Non-pigmented ciliary epithelial cell (primary cell): ENCODE measurements around the gene TRIM25.
"Not testable (repeated sequence)": the region's sequence is repeated elsewhere in the genome, so short reads cannot be mapped to it uniquely, and the experiment has no call there.

Source experiments
- DNase-seq: peaks from one replicate; pipeline ENCODE4 v3.0.0-alpha.2; 2010; ENCODE audit warnings: low read depth

Gene TRIM25, protein sequence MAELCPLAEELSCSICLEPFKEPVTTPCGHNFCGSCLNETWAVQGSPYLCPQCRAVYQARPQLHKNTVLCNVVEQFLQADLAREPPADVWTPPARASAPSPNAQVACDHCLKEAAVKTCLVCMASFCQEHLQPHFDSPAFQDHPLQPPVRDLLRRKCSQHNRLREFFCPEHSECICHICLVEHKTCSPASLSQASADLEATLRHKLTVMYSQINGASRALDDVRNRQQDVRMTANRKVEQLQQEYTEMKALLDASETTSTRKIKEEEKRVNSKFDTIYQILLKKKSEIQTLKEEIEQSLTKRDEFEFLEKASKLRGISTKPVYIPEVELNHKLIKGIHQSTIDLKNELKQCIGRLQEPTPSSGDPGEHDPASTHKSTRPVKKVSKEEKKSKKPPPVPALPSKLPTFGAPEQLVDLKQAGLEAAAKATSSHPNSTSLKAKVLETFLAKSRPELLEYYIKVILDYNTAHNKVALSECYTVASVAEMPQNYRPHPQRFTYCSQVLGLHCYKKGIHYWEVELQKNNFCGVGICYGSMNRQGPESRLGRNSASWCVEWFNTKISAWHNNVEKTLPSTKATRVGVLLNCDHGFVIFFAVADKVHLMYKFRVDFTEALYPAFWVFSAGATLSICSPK

DNA sequence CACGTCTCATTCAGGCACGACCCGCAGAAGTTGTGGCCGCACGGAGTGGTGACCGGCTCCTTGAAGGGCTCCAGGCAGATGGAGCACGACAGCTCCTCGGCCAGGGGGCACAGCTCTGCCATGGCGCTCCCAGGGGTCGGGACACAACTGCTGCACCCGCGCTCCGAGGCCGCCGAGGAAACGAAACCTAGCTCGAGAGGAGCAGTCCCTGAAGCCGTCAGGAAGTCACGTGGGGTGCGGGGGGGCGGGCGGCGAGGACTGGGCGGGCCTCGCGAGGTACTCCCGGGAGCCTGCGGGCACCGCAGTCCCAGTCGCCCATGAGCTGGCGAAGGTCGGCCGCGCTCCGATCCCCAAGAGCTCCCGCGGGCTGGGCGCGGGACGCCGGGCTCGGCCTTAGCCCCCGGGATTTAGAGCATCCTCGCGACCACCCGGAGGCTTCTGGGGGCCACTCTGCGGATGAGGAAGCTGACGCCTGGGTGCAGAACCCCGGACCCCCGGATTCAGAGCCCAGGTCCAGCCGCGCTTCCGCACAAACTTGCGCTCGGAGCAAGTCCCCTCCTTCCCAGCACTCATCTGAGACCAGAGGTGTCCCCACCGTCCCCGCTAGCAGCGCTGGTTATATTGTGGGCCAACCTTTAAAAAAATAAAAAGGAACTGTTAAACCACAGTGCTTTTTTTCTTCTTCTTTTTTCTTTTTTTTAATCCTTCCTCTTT is at the start of gene TRIM25:
TRIM25 (minus strand) TSS at position 183 of the 714 bp plus-strand sequence; CDS start at position 122, 61 bp downstream.
- DNase-seq: peak; percentile 26

DNA sequence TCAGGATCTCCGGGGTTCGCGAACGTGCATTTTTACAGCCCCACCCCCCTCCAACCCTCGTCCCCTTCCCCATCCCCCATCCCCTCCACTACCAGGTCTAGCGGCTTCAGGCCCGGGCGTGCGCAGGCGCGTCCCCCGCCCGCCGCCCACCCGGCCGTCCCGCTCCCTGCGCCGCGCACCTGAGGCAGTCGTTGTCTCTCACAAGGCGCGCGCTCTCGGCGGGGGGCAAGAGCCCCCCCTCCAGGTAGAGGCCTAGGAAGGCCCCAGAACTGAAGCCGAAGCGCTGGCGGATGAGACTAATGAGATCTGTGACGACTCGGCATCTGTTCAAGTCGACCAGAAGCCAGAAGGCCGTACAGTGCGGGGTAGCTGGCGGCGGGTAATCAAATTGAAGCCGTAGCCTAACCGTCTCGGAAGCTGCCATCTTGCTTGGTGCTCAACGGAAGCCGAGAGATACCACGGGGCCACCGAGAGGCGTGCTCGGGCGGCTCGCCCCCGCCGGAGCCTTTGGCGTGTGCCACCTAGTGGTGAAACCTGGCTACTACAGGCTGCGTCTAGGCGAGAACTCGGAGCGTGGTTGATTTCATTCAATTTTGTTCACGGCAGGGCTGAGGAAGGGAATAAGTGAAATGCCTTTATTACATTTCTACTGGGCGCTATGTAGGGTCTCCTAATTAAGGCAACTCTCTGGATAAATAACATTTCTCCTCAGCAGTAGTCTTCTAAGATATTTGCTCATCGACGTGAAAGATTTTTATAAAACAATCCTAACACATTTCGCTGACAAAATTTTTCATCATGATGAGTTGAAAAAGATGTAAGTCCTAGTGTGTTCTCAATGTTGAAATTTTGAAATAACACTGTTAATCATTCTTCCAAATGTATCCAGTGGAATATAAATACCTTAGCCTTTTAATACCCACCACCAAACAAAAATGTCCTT is 47.0 kb upstream of the TRIM25 start, which contains the start of gene COIL:
COIL (minus strand) TSS at position 455 of the 943 bp plus-strand sequence; CDS start at position 424, 31 bp downstream.
- peak; percentile 63 for DNase-seq

DNA sequence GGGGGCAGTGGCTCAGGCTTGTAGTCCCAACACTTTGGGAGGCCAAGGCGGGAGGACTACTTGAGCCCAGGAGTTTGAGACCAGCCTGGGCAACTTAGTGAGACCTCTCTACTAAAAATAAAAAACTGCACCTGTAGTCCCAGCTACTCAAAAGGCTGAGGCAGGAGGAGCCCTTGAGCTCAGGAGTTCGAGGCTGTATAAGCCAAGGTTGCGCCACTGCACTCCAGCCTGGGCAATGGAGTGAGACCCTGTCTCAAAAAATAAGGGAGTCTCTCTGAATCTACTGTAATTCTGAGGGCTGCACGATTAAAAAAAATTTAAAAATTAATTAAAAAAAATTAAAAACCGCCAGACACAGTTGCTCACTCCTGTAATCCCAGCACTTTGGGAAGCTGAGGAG is 43.1 kb upstream of the TRIM25 start:
- no peak for DNase-seq

DNA sequence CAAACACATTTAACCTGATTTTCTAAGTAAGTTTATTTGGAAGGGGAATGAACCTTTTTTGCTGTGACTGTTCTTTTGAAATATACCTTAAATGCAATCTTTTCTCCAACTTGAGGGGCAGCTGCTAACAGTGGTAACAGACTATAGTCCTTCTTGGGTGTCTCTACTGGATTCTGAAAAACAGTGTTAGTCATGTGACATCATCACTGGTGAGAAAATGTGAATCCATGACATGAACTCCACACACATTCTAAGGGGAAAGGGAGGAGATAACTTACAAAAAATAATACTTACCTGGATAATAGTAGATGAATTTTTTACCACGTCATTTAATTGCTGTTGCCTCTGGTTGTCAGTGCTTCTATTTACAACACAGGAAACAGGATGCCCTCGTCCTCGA is 35.7 kb upstream of the TRIM25 start:
- no peak for DNase-seq

DNA sequence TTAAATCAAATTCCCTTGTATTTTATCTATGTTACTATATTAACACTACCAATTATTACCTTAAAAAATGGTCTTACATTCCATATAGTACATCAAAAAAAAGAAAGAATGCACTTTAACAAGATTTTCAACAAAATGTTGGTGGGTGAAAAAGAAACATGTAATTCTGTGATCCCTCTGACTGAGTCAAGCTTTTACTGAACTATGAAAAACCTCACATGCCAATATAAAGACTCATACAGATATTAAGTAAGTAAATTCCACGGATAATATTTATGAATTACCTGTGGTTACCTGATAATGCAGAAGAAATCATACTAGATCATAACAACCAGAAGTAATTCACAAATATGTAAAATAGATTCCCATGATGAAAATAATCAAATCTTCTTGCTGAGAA is 34.6 kb upstream of the TRIM25 start:
- DNase-seq: no peak

DNA sequence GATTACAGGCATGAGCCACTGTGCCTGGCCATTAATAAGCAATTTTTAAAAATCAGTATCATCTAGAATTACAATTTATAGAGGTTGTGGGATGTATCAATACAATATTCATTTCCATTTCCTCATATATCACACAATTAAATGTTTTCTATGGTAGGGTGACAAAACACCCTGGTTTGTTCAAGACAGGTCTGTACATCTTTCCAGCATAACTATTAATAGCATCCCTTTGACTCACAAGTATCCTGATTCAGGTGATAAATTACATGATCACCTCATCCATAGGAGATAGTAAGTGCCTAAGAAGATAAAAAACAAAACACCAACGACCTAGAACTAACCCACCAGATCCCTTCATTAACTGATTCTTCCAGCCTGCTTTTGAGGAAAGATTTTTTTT is 33.9 kb upstream of the TRIM25 start:
- no peak for DNase-seq

DNA sequence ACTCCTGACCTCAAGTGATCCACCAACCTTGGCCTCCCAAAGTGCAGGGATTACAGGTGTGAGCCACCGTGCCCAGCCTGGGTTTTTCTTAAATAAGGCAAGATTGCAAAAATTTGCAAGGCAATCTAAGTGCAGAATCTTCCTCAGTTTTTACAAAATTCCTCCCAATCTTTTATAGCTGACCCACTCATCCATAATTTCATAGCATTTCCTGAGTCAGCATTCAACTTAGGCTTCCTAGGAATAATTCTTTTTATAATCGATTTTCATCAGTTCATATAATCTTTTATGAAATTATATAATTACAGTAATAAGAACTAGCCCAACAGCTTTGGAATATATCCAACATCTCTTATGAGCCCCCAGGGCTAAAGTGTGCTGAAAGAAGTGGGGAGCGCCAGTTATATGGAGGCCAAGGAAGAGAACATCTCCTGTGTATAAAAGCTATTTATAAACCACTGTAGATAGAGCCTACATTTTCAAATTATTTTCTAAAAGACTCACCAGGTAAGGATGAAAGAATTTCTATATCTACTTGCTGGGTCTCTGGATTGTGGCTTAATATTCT is 32.2 kb upstream of the TRIM25 start:
- DNase-seq: no peak

DNA sequence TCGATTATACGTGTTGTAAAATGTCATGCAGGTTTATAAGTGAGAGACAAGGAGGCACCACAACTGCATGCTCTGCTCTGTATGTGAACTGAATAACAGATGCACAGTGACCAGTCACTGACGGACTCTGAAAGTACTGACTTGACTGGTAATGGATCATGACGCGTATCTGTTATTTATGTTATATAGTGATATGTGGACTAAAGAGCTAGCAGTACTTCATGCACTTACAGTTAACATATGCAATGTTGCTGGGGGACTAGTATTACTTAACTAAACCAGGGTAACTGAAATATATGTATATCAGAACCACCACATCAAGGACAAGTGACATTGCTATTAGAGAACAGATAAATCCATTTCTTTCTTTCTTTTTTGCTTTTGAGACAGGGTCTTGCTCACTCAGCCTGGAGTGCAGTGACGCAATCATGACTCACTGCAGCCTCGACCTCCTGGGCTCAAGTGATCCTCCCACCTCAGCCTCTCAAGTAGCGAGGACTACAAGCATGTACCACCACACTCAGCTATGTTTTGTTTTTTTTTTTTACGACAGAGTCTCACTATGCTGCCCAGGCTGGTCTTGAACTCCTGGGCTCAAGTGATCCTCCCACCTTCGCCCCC is 29.8 kb upstream of the TRIM25 start:
- no peak for DNase-seq

DNA sequence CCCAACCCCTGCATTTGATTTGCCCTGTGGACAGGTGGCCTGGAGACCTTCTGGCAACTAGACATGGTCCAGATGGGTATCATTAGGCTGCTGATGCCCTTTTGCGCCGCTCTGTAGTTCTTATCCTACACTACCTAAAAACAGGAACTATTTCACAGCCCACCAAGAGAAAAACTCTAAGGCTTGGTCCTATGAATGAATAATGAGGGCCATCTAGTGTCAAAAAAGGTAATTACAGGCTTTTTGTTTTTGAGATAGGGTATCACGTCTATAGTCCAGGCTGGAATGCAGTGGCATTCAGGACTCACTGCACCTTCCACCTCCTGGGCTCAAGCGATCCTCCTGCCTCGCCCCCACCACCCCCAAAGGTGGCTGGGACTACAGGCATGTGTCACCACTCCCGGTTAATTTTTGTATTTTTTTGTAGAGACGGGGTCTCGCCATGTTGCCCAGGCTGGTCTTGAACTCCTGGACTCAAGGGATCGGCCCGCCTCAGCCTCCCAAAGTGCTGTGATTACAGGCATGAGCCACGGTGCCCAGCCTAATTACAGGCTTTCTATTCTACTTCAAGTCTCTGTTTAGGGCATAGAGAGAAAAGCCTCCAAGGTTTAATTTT is 26.1 kb upstream of the TRIM25 start:
- no peak for DNase-seq

DNA sequence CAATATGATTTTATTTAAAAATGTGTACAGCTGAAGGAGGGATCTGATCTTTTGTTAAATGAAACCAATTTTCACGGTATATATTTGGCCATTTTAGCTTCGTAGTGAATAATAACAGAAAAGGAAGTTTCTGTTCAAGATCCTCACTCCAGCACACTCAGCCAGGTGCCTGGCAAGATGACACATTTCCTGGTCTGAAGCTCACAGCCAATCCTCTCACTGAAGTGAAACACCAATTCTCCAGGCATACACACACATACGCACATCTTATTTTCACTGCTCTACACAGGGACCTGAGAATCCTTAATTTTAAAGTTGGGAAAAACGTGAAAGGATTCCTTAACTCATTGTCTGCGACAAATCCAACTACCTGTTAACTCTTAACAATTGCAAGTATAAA is 24.4 kb upstream of the TRIM25 start:
- not testable (repeated sequence) for DNase-seq

DNA sequence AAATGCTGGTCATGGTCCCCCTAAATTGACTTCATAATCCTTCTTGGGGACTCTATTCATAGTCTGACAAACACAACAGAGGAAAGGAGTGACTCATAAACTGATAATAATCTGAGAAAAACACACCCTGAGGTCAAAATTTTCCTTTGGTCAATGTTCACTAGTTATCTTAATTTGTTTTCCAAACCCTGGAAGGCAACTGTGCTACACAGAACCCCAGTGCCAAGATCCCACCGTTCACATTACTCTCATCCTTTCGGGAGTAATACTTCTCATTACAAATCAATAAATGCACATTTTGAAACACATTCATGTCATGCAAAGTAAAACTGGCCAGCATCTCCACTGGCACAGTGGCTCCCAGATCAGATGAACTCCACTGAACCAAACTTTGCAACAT is 23.8 kb upstream of the TRIM25 start:
- no peak for DNase-seq

DNA sequence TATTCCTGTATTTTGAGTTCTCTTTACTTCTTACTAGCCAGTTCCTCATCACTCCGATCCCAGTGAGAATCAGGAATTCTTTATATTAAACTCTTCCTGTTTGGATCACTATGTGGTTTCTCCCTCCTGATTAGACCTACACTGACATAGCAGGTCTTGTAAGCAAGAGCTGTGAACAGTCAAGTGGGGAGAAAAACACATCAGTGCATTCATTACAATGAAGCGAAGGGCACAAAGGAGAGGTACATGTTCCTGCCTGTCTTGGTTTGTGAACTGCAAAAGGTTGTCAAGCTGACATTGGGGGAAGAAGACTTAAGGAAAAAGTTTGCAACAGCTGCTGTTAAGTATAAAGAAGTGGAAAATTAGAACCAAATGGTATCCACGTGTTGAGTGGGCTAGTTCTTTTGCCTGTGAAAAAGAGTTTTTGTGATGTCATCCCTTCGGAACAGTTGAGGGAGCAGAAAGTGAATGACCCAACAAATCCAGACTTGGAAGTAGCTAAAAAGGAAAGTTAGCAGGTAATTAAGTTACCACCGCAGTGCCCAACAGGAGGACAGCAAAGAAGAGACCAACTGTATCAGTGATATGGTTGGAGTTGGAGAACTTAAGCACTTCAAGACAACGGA is 23.0 kb upstream of the TRIM25 start:
- DNase-seq: no peak

DNA sequence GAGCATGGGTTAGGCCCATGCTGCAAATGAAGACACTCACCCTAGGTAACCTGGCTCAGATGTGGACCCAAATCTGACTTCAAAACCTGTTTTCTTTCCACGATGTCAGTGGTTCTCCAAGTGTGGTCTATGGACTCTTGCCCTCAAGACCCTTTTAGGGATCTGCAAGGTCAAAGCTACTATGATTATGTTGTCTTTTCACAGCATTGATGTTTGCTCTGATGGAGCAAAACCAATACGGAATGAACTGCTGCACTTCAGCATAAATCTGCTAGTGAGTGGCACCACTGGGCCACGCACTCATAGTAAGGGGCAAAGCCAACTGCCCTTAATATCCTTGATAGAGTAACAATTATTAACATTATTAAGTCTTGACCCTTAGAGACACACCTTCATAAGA is 21.6 kb upstream of the TRIM25 start:
- no peak for DNase-seq

DNA sequence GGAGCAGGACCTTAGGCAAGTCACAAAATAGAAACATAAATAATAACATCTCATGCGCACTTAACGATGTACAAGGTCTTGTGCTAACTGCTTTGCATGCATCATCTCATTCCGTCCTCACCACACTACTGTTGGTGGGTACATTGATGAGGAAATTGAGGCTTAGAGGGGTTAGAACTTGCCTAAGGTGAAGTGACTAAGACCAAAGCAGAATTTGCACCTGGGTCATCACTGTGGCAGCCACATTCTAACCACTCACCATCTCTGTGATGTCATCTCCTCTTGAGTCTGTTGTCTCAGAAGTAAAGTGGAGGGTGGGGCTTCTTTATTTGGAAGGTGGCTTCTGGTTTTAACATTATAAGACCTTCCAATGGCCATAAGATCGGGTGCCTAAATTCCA is 20.4 kb upstream of the TRIM25 start:
- no peak for DNase-seq

DNA sequence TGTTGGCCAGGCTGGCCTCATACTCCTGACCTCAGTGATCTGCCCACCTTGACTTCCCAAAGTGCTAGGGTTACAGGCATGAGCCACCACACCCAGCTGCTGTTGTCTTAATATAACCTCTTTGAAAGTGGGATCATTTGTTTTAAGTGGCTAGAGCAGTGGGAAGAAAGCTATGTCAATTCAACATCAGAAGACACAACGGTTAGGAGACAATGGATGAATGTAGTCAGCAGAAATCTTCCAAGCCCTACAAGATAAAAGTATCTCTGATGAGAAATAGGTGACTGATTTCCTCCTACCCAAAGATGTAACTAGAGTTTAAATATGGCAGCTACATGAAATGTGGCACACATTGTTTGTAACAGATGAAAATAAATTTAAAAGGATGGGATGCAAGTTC is 20.0 kb upstream of the TRIM25 start:
- DNase-seq: no peak

DNA sequence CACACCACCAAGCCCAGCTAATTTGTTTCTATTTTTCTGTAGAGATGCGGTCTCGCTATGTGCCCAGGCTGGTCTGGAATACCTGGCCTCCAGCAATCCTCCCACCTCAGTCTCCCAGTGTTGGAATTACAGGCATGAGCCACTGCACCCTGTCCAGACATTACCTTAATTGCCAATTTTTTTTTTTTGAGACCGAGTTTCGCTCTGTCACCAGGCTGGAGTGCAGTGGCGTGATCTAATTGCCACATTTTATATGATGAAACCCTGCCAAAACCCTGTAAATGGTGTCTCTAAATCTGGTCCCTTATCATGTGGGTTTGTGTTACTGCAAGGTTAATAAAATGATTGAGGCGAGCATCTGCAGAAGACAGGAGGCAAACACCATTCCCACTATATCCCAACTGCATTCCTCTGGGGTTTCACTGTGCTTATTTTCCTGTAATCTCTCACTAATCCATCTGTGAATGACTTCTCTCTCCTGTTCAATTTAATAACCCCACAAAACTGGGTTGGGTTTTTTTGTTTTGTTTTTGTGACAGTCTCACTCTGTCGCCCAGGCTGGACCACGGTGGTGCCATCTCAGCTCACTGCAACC is 19.4 kb upstream of the TRIM25 start:
- DNase-seq: no peak

DNA sequence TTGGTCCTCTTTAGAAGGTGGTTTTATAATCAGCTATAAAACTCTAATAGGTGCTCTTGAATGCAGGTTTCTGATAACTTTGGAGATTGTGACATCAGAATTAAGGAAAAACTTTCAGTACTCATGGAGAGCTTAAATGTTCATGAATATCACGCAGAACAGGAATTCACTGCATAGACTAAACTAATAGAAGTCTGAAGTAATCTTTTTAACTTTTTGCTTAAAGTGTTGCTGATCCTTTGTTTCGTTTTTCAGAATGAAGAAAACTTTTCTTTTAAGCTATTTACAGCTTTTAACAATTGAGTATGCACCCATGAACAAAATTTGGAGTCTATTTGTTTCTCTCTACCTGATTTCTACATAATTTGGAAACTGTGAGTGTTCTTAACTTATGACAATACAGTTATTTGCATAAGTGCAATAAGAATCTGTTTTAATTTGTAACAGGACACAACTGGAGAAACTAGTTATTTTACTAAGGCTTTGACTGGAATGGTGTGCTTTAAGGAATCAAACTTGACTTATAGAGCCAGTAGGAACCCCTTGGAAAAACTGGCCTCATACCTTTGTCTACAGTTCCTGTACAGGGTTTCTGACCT is 17.0 kb upstream of the TRIM25 start:
- DNase-seq: no peak

DNA sequence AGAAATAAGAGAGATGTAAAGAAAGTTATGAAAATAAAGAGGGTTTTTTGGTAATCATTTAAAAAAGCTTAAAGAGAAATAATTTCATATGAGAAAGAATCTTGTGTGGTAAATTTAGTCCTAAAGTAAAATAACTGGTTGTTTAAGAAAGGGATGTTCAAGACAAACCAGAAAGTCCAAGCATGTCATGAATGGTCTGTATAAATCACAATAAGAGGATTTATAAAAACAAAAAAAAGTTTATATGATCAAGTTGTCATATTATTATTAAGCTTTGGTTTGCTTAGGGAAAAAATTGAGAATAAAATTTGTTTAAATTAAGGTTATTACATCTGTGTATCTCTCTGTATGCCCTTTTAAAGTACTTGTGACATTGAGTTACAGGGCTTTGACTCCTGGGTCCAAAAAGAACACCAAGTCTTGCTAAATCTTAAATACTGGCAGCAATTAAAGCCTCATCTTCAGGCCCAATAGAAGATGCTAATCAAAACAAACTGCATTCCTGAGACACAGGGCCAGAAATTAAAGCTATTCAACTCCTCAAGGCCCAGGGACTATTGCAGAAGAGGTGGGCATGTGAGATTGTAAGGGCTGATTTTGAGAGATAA is 15.6 kb upstream of the TRIM25 start:
- DNase-seq: no peak

DNA sequence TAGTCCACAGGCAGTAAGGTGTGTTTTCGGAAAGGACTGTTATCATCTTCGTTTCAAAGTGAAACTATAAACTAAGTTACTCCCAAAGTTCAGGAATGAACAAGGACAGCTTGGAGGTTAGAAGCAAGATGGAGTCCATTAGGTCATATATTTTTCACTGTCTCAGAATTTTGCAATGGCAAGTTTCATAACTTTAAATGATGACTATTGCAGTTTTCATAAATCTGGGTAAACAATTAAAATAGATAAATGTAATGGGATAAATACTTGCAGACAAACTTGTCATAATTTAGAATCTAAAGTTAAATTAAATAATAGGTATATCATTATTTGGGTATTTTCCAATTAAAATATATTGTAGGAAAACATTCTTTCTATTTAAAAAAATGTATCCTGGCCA is 14.7 kb upstream of the TRIM25 start:
- DNase-seq: no peak
